Nephron progenitor cell (in vitro differentiated cells): ENCODE measurements around the gene DNAH11.
A peak's percentile ranks its signal among the peaks of the same experiment; 100 is the strongest.

Experiments used
- DNase-seq: peaks from one replicate; pipeline ENCODE4 v3.0.0; 2021
- H3K27ac Mint-ChIP-seq: 2 replicates; pipeline ENCODE4 v1.8.0; 2021; ENCODE audit warnings: mild to moderate bottlenecking, moderate library complexity, mixed read lengths
- H3K27me3 Mint-ChIP-seq: 2 replicates; pipeline ENCODE4 v1.8.0; 2021; ENCODE audit warnings: mild to moderate bottlenecking, low read depth, mixed read lengths; ENCODE audit not compliant: poor library complexity
- H3K36me3 Mint-ChIP-seq: 2 replicates; pipeline ENCODE4 v1.8.0; 2021; ENCODE audit warnings: low read depth, mixed read lengths
- H3K4me1 Mint-ChIP-seq: 2 replicates; pipeline ENCODE4 v1.8.0; 2021; ENCODE audit warnings: mixed read lengths
- H3K4me3 Mint-ChIP-seq: 2 replicates; pipeline ENCODE4 v1.8.0; 2021; ENCODE audit warnings: mild to moderate bottlenecking, moderate library complexity, mixed read lengths
- H3K9me3 Mint-ChIP-seq: 2 replicates; pipeline ENCODE4 v1.8.0; 2021; ENCODE audit warnings: mild to moderate bottlenecking, moderate library complexity, mixed read lengths
- TF ChIP-seq, protein P1 (sequence below): fragments of 200-600 bp; sonication (generic); IDR thresholded peaks from 2 replicates; pipeline ENCODE4 v1.5.0; 2021; ENCODE audit warnings: antibody characterized with exemption

DNAH11 gene

GRCh38 chr7:21911341-21911875, 368.6 kb downstream of the DNAH11 start:
- DNase-seq: no peak
- TF ChIP-seq, protein P1, sequence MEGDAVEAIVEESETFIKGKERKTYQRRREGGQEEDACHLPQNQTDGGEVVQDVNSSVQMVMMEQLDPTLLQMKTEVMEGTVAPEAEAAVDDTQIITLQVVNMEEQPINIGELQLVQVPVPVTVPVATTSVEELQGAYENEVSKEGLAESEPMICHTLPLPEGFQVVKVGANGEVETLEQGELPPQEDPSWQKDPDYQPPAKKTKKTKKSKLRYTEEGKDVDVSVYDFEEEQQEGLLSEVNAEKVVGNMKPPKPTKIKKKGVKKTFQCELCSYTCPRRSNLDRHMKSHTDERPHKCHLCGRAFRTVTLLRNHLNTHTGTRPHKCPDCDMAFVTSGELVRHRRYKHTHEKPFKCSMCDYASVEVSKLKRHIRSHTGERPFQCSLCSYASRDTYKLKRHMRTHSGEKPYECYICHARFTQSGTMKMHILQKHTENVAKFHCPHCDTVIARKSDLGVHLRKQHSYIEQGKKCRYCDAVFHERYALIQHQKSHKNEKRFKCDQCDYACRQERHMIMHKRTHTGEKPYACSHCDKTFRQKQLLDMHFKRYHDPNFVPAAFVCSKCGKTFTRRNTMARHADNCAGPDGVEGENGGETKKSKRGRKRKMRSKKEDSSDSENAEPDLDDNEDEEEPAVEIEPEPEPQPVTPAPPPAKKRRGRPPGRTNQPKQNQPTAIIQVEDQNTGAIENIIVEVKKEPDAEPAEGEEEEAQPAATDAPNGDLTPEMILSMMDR: no peak
- Mint-ChIP-seq H3K9me3 (no peaks in the 10 kb centered on the region), H3K27ac (no peak overlapping the region), H3K4me3 (no peak overlapping the region), H3K36me3 (peaks cover 74% of the 10 kb centered on the region), H3K4me1 (peaks cover 10% of the 10 kb centered on the region), H3K27me3 (no peaks in the 10 kb centered on the region)

GRCh38 chr7:21912305-21912704, 369.5 kb downstream of the DNAH11 start:
- H3K36me3 Mint-ChIP-seq: peaks cover 75% of the 10 kb centered on the region
- H3K27me3 Mint-ChIP-seq: no peaks in the 10 kb centered on the region
- no peak overlapping the region for H3K27ac Mint-ChIP-seq
- no peak overlapping the region for H3K4me3 Mint-ChIP-seq
- H3K9me3 Mint-ChIP-seq: no peaks in the 10 kb centered on the region
- H3K4me1 Mint-ChIP-seq: peaks cover 10% of the 10 kb centered on the region
- TF ChIP-seq, protein P1: no peak
- no peak for DNase-seq

DNA sequence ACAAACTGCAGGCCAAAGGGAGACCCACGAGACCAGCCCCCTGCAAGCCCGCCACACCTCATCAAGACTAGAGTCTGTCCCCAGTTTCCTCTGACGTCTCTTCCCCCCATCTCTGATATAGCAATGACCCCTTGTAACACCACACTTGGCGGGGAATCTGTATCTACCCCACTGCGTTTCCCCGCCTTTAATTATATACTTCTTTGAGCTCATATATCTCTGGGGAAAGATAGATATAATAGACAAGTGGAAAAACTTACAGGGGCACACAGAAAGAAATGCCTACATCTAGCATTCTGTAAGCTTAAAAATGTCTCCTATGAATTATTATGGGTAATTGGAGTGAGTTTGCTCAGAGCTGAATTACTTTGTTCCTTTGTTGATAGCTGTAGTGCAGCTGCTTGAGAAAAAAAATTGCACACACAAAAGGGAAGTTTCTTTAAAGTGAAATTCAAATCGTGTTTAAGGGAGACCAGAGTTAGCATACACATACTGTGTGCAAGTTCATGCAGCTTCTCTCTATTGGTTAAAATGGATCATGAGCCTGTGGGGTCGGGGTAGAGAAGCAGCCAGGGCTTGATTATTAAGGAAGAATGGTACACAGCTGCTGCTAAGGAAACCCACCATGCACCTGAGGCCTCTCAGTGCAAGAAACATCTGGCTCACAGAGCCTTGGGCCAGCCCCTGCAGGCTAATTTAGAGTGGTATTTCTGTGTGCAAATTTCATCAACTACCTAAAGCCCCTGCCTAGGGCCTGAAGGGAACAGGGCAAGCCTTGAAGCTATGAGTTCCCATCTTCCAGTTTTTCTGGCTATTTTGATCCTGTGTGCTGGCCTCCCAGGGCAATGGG, 370.3 kb downstream of the DNAH11 start:
- Mint-ChIP-seq H3K4me3 (no peak overlapping the region), H3K27me3 (no peaks in the 10 kb centered on the region), H3K4me1 (peaks cover 9% of the 10 kb centered on the region), H3K36me3 (peaks cover 67% of the 10 kb centered on the region), H3K27ac (no peak overlapping the region), H3K9me3 (no peaks in the 10 kb centered on the region)
- TF ChIP-seq, protein P1: no peak
- DNase-seq: no peak

GRCh38 chr7:21914671-21915070, 371.8 kb downstream of the DNAH11 start:
- H3K4me1 Mint-ChIP-seq: no peaks in the 10 kb centered on the region
- no peaks in the 10 kb centered on the region for H3K27me3 Mint-ChIP-seq
- H3K9me3 Mint-ChIP-seq: no peaks in the 10 kb centered on the region
- TF ChIP-seq, protein P1: no peak
- H3K4me3 Mint-ChIP-seq: no peak overlapping the region
- no peak for DNase-seq
- H3K27ac Mint-ChIP-seq: peak overlapping the region; percentile 75
- peaks cover 52% of the 10 kb centered on the region for H3K36me3 Mint-ChIP-seq

- Mint-ChIP-seq H3K36me3 (peaks cover 47% of the 10 kb centered on the region), H3K4me1 (no peaks in the 10 kb centered on the region)
Measured at GRCh38 chr7:21915140-21915539, 372.3 kb downstream of the DNAH11 start.

More at GRCh38 chr7:21915140-21915539, 372.3 kb downstream of the DNAH11 start:
- TF ChIP-seq, protein P1: no peak
- H3K4me3 Mint-ChIP-seq: no peak overlapping the region
- H3K27ac Mint-ChIP-seq: peak overlapping the region; percentile 75
- no peak for DNase-seq
- H3K9me3 Mint-ChIP-seq: no peaks in the 10 kb centered on the region
- H3K27me3 Mint-ChIP-seq: no peaks in the 10 kb centered on the region
